Measurements from ENCODE around the gene PAK6.

The PAK6 gene

DNA sequence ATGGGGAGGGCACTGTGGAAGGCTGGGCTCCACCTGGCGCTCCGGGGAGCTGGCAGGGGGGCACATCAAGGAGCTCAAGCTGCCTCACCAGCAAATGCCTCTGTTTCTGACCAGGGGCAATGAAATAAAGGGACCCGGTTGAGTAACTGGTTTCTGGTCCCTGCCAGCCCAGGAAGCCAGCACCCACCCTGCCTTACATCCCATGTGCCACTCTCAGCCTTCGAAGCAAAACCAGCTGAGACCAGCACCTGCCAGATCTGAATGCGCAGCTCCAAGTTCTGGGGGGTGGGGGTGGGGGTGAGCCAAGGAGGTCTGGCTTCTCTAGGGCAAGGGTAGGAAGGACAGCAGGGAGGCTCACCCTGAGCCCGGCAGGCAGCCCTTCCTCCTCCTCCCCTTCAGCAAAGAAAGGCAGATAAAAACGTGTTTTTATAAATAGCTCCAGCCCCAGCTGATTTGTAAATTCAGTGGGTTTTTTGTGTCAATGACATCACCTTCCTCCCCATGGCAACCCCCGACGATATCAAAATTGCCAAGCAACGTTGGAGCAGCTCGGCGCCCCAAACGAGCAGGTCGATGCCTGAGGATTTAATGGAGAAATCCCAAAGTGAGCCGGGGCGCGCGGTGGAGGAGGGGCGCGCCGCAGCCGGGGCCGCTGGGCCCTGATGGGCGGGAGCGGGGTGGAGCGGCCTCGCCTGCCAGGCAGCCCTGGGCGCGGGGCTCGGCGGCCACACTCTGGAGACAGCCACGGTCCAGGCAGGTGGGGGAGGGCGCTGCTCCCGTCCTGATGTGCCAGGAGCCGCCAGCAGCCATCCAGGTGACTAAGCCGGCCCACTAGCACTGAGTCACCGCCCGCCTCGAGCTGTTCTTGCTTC lies at the start of gene PAK6:
Gene PAK6, plus strand, starts transcription at position 532 of the 872 bp plus-strand sequence. CDS start 25,723 bp downstream, outside the sequence.
- DNase-seq (ENCODE audit: low spot score): peak; percentile 86

GRCh38 chr15:40190591-40190990 lies 48.3 kb upstream of the PAK6 start:
- DNase-seq (ENCODE audit: low spot score): peak; percentile 8

DNA sequence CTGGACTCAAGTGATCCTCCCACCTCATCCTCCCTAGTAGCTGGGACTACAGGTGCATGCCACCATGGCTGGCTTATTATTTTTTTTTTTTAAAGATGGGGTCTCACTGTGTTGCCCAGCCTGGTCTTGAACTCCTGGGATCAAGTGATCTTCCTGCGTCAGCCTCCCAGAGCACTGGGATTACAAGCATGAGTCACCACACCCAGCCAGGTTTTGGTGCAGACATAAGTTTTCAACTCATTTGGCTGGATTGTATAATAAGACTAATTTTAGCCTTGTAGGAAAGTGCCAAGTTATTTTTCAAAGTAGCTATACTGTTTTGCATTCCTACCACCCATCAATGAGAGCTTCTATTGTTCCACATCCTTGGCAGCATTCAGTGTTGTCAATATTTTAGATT lies 45.9 kb upstream of the PAK6 start:
- no peak for DNase-seq (ENCODE audit: low spot score)

- no peak for DNase-seq (ENCODE audit: low spot score)
These were observed 41.4 kb upstream of the PAK6 start for GRCh38 chr15:40197434-40197833.

- DNase-seq (ENCODE audit: low spot score): no peak
These were observed 40.3 kb upstream of the PAK6 start for GRCh38 chr15:40198355-40199085.

DNA sequence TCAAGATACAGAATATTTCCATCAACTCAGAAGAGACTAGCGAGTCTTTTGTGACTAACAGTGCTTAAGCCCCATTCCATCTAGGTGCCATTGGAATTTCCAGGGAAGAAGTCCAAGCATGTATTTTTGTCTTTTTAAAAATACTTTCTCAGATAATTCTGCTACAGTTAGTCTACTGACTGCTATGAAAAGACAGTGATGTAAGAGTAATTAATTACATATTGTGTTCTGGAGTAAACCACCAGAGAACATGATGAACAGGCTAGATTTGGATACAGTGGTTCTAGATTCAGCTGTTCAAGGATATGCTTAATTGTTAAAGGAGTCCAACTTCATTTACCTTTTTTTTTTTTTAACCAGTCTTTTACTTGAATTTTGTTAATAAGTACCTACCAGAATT lies 34.8 kb upstream of the PAK6 start:
- DNase-seq (ENCODE audit: low spot score): no peak

DNA sequence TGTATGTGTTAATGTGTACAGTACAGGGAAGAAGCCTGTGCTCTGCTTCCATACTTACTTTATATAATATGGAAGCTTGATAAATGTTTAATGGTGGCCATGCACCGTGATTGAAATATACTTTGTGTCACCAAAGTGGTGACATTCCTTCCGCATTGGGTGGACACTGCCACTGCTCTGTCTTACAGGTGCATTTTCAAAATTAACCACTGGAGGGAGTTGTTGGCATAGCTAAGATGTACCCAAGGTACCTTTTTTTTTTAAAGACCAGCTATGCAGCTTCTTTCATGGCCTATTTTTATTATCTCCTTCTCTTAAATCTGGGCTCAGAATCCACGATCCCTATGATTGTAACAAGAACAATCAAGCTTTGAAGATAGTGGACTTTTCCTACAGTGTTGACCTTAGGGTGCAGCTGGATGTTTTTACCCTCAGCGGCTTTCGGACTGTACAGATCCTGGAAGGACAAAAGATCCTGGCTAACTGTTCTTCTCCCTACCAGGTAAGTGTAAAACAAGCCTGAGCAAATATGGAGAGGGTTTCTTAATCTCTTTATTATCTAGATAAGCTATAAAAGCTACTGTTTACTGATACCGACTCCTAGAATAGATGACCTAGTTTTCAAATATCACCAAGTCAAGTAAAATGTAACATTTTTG lies 21.6 kb upstream of the PAK6 start:
- peak; percentile 84 for DNase-seq (ENCODE audit: low spot score)

GRCh38 chr15:40219801-40220200 lies 19.1 kb upstream of the PAK6 start:
- no peak for DNase-seq (ENCODE audit: low spot score)

GRCh38 chr15:40222131-40222530 lies 16.7 kb upstream of the PAK6 start:
- DNase-seq (ENCODE audit: low spot score): no peak

DNA sequence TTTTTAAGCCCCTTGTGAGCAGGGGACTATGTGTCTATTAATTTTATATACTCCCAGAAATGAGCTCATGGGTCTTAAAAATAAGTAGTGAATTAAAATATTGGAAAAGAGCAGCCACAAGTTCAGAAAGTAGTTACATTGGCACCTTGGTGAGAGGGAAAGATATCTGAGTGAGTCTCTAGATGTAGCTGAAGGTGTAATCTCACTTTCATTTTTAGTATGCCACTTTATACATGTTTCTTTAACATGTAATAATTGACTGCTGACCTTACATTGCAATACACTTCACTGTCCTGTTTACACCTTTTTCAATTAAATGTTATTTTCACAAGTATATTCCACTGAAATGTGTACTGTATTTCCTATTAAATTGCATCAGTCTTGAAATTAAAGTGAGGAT lies 12.1 kb upstream of the PAK6 start:
- DNase-seq (ENCODE audit: low spot score): no peak

DNA sequence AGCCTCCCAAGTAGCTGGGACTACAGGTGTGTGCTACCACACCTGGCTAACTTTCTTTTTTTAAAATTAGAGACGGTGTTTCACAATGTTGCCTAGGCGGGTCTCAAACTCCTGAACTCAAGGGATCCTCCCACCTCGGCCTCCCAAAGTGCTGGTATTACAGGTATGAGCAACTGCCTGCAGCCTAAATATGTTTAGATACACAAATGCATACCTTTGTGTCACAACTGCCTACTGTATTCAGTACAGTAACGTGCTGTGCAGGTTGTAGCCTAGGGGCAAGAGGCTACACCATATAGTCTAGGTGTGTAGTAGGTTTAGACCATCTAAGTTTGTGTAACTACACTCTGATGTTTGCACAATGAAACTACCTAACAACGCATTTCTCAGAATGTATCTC lies 9.5 kb upstream of the PAK6 start:
- no peak for DNase-seq (ENCODE audit: low spot score)

GRCh38 chr15:40229956-40230355 lies 8.9 kb upstream of the PAK6 start:
- DNase-seq (ENCODE audit: low spot score): no peak

DNA sequence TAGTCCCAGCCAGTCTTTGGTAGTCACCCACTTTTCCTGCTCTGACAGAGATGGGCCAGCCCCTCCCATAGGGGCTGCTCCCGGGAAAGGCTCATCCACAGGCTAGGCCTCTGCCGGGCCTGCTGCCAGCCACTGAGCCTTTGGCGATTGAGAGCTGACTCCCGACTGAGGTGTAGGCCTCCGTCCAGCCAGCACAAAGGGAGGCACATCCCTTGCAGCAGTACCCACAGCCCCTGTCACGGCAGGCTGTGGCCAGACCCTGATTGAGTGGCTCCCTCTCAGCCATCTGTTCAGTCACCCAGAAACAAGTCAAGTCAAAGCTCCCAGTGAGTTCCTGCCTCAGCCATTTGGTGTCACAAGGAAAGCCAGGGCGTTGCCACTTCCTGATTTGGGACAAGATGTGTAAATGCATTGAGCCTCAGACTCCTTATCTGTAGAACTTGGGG lies 6.2 kb upstream of the PAK6 start:
- no peak for DNase-seq (ENCODE audit: low spot score)

GRCh38 chr15:40233727-40234577 lies 4.9 kb upstream of the PAK6 start:
- DNase-seq (ENCODE audit: low spot score): no peak

GRCh38 chr15:40234783-40235182 lies 4.1 kb upstream of the PAK6 start:
- no peak for DNase-seq (ENCODE audit: low spot score)

- no peak for DNase-seq (ENCODE audit: low spot score)
These were observed 3.5 kb upstream of the PAK6 start for GRCh38 chr15:40235201-40235885.

- no peak for DNase-seq (ENCODE audit: low spot score)
These were observed 485 bp downstream of the PAK6 start for GRCh38 chr15:40239404-40239692.

GRCh38 chr15:40239693-40240618 lies 1.1 kb downstream of the PAK6 start:
- DNase-seq (ENCODE audit: low spot score): no peak

GRCh38 chr15:40240619-40241221 lies 1.9 kb downstream of the PAK6 start:
- DNase-seq (ENCODE audit: low spot score): no peak

All from LoVo (cell line).